Endodermal cell (in vitro differentiated cells): ENCODE results near the gene LRRC27. TPM values are rescaled to one million over a fixed set of nuclear protein-coding genes. Genes with fewer than 3 reads are reported as not detected.

Experiments used
- DNase-seq: peaks from one replicate; pipeline ENCODE4 v3.0.0-alpha.2; 2017
- H3K27ac ChIP-seq: 2 replicates; pipeline ENCODE4 v1.5.1; 2013; ENCODE audit warnings: mild to moderate bottlenecking, low read depth, low read length, moderate library complexity
- H3K27me3 ChIP-seq: 2 replicates; pipeline ENCODE4 v1.6.1; 2013; ENCODE audit warnings: mild to moderate bottlenecking, low read length, moderate library complexity; ENCODE audit not compliant: insufficient read depth, control insufficient read depth, poor library complexity, severe bottlenecking
- H3K36me3 ChIP-seq: 2 replicates; pipeline ENCODE4 v1.7.0; 2013; ENCODE audit warnings: mild to moderate bottlenecking, low read length, moderate library complexity; ENCODE audit not compliant: control insufficient read depth, insufficient read depth
- H3K4me1 ChIP-seq: one replicate; pipeline ENCODE4 v1.7.0; 2013; ENCODE audit warnings: low read length; ENCODE audit not compliant: control insufficient read depth, insufficient read depth
- H3K4me3 ChIP-seq: 2 replicates; pipeline ENCODE4 v1.5.1; 2013; ENCODE audit warnings: mild to moderate bottlenecking, low read length, moderate library complexity
- H3K9ac ChIP-seq: 2 replicates; pipeline ENCODE4 v1.6.1; 2013; ENCODE audit warnings: mild to moderate bottlenecking, low read length, moderate library complexity; ENCODE audit not compliant: poor library complexity, severe bottlenecking; ENCODE audit errors: extremely low read depth
- H3K9me3 ChIP-seq: 2 replicates; pipeline ENCODE4 v1.6.1; 2013; ENCODE audit warnings: mild to moderate bottlenecking, low read length, moderate library complexity; ENCODE audit not compliant: control insufficient read depth
- H3K27ac Mint-ChIP-seq: 2 replicates; pipeline ENCODE4 v1.8.0; 2020; ENCODE audit warnings: mixed read lengths
- H3K27me3 Mint-ChIP-seq: 2 replicates; pipeline ENCODE4 v1.8.0; 2021; ENCODE audit warnings: mild to moderate bottlenecking, mixed read lengths; ENCODE audit not compliant: insufficient read depth
- H3K36me3 Mint-ChIP-seq: 2 replicates; pipeline ENCODE4 v1.8.0; 2020; ENCODE audit warnings: low read depth, mixed read lengths
- H3K4me1 Mint-ChIP-seq: 2 replicates; pipeline ENCODE4 v1.8.0; 2020; ENCODE audit warnings: mixed read lengths
- H3K4me3 Mint-ChIP-seq: 2 replicates; pipeline ENCODE4 v1.8.0; 2020; ENCODE audit warnings: mild to moderate bottlenecking, moderate library complexity, mixed read lengths
- H3K9me3 Mint-ChIP-seq: 2 replicates; pipeline ENCODE4 v1.8.0; 2020; ENCODE audit warnings: mild to moderate bottlenecking, mixed read lengths
- CTCF ChIP-seq: fragments of 200-600 bp; sonication (generic); conservative IDR thresholded peaks from 2 replicates; pipeline ENCODE4 v1.5.0; 2021; ENCODE audit warnings: antibody characterized with exemption, mild to moderate bottlenecking
- WGBS, 2 experiments: methylation state at CpG; one replicate each; pipeline versions ENCODE4 v1.1.5 to v1.1.7; 2013; ENCODE audit warnings: missing lambda C conversion rate in 2 of 2, mixed read lengths in 1 of 2; ENCODE audit not compliant: insufficient coverage in 1 of 2, insufficient read length in 1 of 2; 5-methylcytosine and 5-hydroxymethylcytosine counted together
- total RNA-seq, 2 donors: library from RNA; stranded (reverse); fragmentation: NEBNext Ultra II Directional in 1 of 2; extraction: Animal tissue kit (Norgen Biotek cat#: 25700) in 1 of 2; gene quantifications; 2 replicates in 1 of 2; 3 replicates in 1 of 2; pipeline ENCODE4 v1.2.1, GENCODE V29; 2021

The LRRC27 gene
- total RNA-seq, 2 donors from 2014 or later = 10.3 to 14.6 TPM

GRCh38 chr10:132396494-132397035, 64.6 kb downstream of the LRRC27 start:
- Mint-ChIP-seq H3K9me3 (no peaks in the 10 kb centered on the region), H3K27me3 (peaks cover 2% of the 10 kb centered on the region), H3K36me3 (no peaks in the 10 kb centered on the region), H3K4me1 (peaks cover 6% of the 10 kb centered on the region), H3K27ac (no peak overlapping the region), H3K4me3 (peak overlapping the region; percentile 68)
- H3K9ac ChIP-seq = peak overlapping the region; percentile 11
- peaks cover 3% of the 10 kb centered on the region for H3K4me1 ChIP-seq
- peak; percentile 82 for DNase-seq
- H3K9me3 ChIP-seq = no peaks in the 10 kb centered on the region
- peak; percentile 46 for TF ChIP-seq CTCF
- H3K36me3 ChIP-seq = no peaks in the 10 kb centered on the region
- no peaks in the 10 kb centered on the region for H3K27me3 ChIP-seq
- peak overlapping the region; percentile 66 for H3K4me3 ChIP-seq
- 0 to 3% methylated on average over 7 to 78 of the region's 80 CpGs for WGBS, 2 experiments
- H3K27ac ChIP-seq = no peak overlapping the region

GRCh38 chr10:132397036-132397541, 65.1 kb downstream of the LRRC27 start, which contains the start of gene PWWP2B:
TSS of gene PWWP2B (plus strand) at chr10:132397200. CDS start at chr10:132397227, 27 bp downstream.
- Histone ChIP-seq H3K9ac (peak within 1 kb of the TSS; percentile 11), H3K4me1 (peaks cover 3% of the 10 kb centered on the region), H3K27me3 (no peaks in the 10 kb centered on the region), H3K4me3 (peak within 1 kb of the TSS; percentile 75), H3K9me3 (no peaks in the 10 kb centered on the region), H3K27ac (no peak within 1 kb of the TSS), H3K36me3 (no peaks in the 10 kb centered on the region)
- H3K27ac Mint-ChIP-seq = peak within 1 kb of the TSS; percentile 90
- peak within 1 kb of the TSS; percentile 68 for H3K4me3 Mint-ChIP-seq
- peaks cover 2% of the 10 kb centered on the region for H3K27me3 Mint-ChIP-seq
- no peaks in the 10 kb centered on the region for H3K9me3 Mint-ChIP-seq
- no peaks in the 10 kb centered on the region for H3K36me3 Mint-ChIP-seq
- 0% methylated on average over 9 to 86 of the region's 86 CpGs for WGBS, 2 experiments
- no peak for TF ChIP-seq CTCF
- DNase-seq = no peak
- peaks cover 6% of the 10 kb centered on the region for H3K4me1 Mint-ChIP-seq

- Histone ChIP-seq H3K4me3 (peak overlapping the region; percentile 75), H3K36me3 (no peaks in the 10 kb centered on the region), H3K27me3 (no peaks in the 10 kb centered on the region), H3K4me1 (peaks cover 3% of the 10 kb centered on the region), H3K9me3 (no peaks in the 10 kb centered on the region), H3K27ac (no peak overlapping the region), H3K9ac (no peak overlapping the region)
- no peak for TF ChIP-seq CTCF
- peaks cover 6% of the 10 kb centered on the region for H3K4me1 Mint-ChIP-seq
- WGBS, 2 experiments = 56 to 58% methylated on average over 31 to 40 of the region's 40 CpGs
- H3K27ac Mint-ChIP-seq = peak overlapping the region; percentile 90
- no peak for DNase-seq
- H3K9me3 Mint-ChIP-seq = no peaks in the 10 kb centered on the region
- H3K4me3 Mint-ChIP-seq = peak overlapping the region; percentile 68
- H3K36me3 Mint-ChIP-seq = no peaks in the 10 kb centered on the region
- H3K27me3 Mint-ChIP-seq = peaks cover 2% of the 10 kb centered on the region
These were observed 65.9 kb downstream of the LRRC27 start for GRCh38 chr10:132397671-132398565.
